ENCODE data around the gene ITPKA.
A peak's percentile ranks its signal among the peaks of the same experiment; 100 is the strongest.

ITPKA gene

GRCh38 chr15:41490355-41490754 is 3.3 kb upstream of the ITPKA start:
- peak; percentile 87 for DNase-seq (ENCODE audit: low spot score)

- DNase-seq (ENCODE audit: low spot score): no peak
These were observed 1.8 kb upstream of the ITPKA start for GRCh38 chr15:41491889-41492288.

GRCh38 chr15:41492597-41493204 is 973 bp upstream of the ITPKA start:
- no peak for DNase-seq (ENCODE audit: low spot score)

GRCh38 chr15:41493902-41494189 is 172 bp downstream of the ITPKA start:
- no peak for DNase-seq (ENCODE audit: low spot score)

- no peak for DNase-seq (ENCODE audit: low spot score)
These were observed 682 bp downstream of the ITPKA start for GRCh38 chr15:41494190-41494921.

GRCh38 chr15:41494922-41495735 is 1.5 kb downstream of the ITPKA start:
- no peak for DNase-seq (ENCODE audit: low spot score)

- DNase-seq (ENCODE audit: low spot score): no peak
These were observed 2.3 kb downstream of the ITPKA start for GRCh38 chr15:41495736-41496599.

- DNase-seq (ENCODE audit: low spot score): no peak
These were observed 5.0 kb downstream of the ITPKA start for GRCh38 chr15:41498657-41499056.

GRCh38 chr15:41499109-41499851 is 5.6 kb downstream of the ITPKA start:
- DNase-seq (ENCODE audit: low spot score): no peak

- DNase-seq (ENCODE audit: low spot score): no peak
These were observed 7.7 kb downstream of the ITPKA start for GRCh38 chr15:41501191-41501917.

- no peak for DNase-seq (ENCODE audit: low spot score)
These were observed 8.5 kb downstream of the ITPKA start for GRCh38 chr15:41501931-41502794.

GRCh38 chr15:41502795-41503668 is 9.4 kb downstream of the ITPKA start:
- no peak for DNase-seq (ENCODE audit: low spot score)

- DNase-seq (ENCODE audit: low spot score): no peak
These were observed 10.0 kb downstream of the ITPKA start for GRCh38 chr15:41503669-41504010.

GRCh38 chr15:41504751-41505492 is 11.2 kb downstream of the ITPKA start:
- DNase-seq (ENCODE audit: low spot score): no peak

GRCh38 chr15:41505776-41506175 is 12.1 kb downstream of the ITPKA start:
- DNase-seq (ENCODE audit: low spot score): no peak

GRCh38 chr15:41506796-41507341 is 13.2 kb downstream of the ITPKA start:
- no peak for DNase-seq (ENCODE audit: low spot score)

- no peak for DNase-seq (ENCODE audit: low spot score)
These were observed 14.2 kb downstream of the ITPKA start for GRCh38 chr15:41507820-41508290.

- no peak for DNase-seq (ENCODE audit: low spot score)
These were observed 17.1 kb downstream of the ITPKA start for GRCh38 chr15:41510728-41511127.

All from activated CD4-positive, alpha-beta T cell treated with anti-CD3 and anti-CD28 coated beads, Interleukin-2, Interleukin-4, amounts not matched to agents 100 ng/mL and 50 ng/mL, durations not matched to agents 16 hours and 8 hours (primary cell).